ENCODE data around the gene OR52N4. TPM values are rescaled to one million over a fixed set of nuclear protein-coding genes. Genes with fewer than 3 reads are reported as not detected.

Gene OR52N4
- not detected in 2 replicates for polyA plus RNA-seq

DNA sequence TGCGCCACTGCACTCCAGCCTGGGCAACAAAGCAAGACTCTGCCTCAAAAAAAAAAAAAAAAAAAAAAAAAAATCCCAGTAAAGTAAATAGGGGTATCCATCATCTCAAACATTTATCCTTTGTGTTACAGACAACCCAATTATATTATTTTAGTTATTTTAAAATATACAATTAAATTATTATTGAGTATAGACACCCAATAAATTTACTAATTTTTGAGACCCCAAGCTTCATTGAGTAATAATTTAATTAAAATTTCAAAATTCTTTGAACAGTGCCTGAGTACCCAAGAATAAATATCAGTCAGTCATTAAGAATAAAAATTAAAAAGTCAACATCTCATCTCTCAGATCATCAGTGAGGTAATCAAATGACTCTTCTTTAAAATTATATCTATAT, at the start of gene OR52N4:
OR52N4 (plus strand) TSS at position 301 of the 400 bp plus-strand sequence. CDS start 498 bp downstream, outside the sequence.

DNA sequence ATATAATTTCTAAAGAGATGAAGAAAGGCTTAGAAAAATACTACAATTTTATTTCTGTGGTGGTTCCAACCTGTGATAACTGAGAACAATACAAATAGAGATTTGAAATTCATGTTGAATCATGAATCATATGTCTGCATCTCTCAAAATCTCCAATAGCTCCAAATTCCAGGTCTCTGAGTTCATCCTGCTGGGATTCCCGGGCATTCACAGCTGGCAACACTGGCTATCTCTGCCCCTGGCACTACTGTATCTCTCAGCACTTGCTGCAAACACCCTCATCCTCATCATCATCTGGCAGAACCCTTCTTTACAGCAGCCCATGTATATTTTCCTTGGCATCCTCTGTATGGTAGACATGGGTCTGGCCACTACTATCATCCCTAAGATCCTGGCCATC, 17.6 kb upstream of the OR52N4 start, which contains the start of gene OR56B1:
OR56B1 (plus strand) TSS at position 53 of the 400 bp plus-strand sequence; CDS start at position 122, 69 bp downstream.

DNA sequence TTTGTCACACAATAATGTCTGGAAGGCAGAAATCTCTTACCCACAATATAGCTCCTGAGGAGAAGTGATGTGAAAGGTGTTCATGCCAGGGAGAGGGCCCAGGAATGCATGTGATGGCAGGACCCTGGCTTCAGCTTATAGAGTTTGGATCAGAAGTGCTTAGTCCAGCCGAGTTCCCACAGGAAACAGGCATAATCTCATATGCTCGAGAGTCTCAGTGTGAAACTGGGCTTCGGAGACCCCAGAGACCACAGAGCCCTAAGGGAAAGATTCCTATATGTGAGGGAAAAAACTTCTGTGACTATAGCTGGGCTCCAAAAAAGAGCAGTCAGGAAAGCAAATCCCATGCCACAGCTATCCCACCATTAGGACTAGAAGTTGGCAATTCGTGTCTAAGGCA, 29.2 kb downstream of the OR52N4 start, which contains the start of gene OR52N5:
OR52N5 (minus strand) TSS at position 101 of the 400 bp plus-strand sequence. CDS start 4,721 bp downstream, outside the sequence.

DNA sequence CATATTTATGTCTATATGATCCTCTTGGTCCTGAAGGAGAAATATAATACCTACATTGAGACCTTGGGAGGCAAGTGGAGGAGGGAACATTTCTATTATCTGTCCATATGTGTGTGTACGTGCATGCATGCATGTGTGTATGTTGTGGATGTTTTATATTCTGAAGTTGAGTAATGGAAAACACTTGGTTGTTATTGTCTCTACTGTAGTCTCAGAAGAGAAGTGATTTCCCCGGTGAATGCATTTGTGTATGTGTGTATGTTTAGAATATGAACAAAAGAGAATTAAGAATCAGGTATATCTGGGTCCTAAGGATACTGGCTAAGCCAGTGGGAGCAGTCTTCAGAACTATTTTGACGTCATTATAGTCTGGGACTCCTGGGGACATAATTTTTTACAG, 37.1 kb downstream of the OR52N4 start, which contains the start of gene OR52N1:
OR52N1 (minus strand) TSS at position 101 of the 400 bp plus-strand sequence. CDS start 2,449 bp downstream, outside the sequence.

Other genes with a start within 250 kb of the OR52N4 start
- gene UBQLN3, start 244.3 kb upstream of the OR52N4 start, polyA plus RNA-seq: not detected in 2 replicates
- gene UBQLNL, start 237.5 kb upstream of the OR52N4 start, polyA plus RNA-seq: not detected in 2 replicates
- not detected in 2 replicates for gene OR52H1, start 205.7 kb upstream of the OR52N4 start, polyA plus RNA-seq
- gene OR52B6, start 173.4 kb upstream of the OR52N4 start, polyA plus RNA-seq: not detected in 2 replicates
- gene TRIM6, start 157.6 kb upstream of the OR52N4 start, polyA plus RNA-seq: 0.38 TPM in 1 of 2 replicates, not detected in the other
- gene TRIM34, start 129.2 kb upstream of the OR52N4 start, polyA plus RNA-seq: not detected in 2 replicates
- 0.56 and 4.4 TPM in 2 replicates for gene TRIM5, start 69.2 kb upstream of the OR52N4 start, polyA plus RNA-seq
- gene TRIM22, start 64.5 kb upstream of the OR52N4 start, polyA plus RNA-seq: 1.2 TPM in 1 of 2 replicates, not detected in the other
- gene OR56B1, start 17.8 kb upstream of the OR52N4 start, polyA plus RNA-seq: not detected in 2 replicates
- not detected in 2 replicates for gene OR52N5, start 29.1 kb downstream of the OR52N4 start, polyA plus RNA-seq
- gene OR52N1, start 37.0 kb downstream of the OR52N4 start, polyA plus RNA-seq: not detected in 2 replicates
- gene OR52N2, start 54.7 kb downstream of the OR52N4 start, polyA plus RNA-seq: not detected in 2 replicates
- gene OR52E6, start 87.7 kb downstream of the OR52N4 start, polyA plus RNA-seq: not detected in 2 replicates
- gene OR52E8, start 103.4 kb downstream of the OR52N4 start, polyA plus RNA-seq: not detected in 2 replicates
- not detected in 2 replicates for gene OR52E4, start 126.4 kb downstream of the OR52N4 start, polyA plus RNA-seq
- gene OR52E5, start 139.0 kb downstream of the OR52N4 start, polyA plus RNA-seq: not detected in 2 replicates
- gene OR56A3, start 188.0 kb downstream of the OR52N4 start, polyA plus RNA-seq: not detected in 2 replicates
- not detected in 2 replicates for gene OR56A5, start 214.3 kb downstream of the OR52N4 start, polyA plus RNA-seq
- gene OR52L1, start 232.7 kb downstream of the OR52N4 start, polyA plus RNA-seq: not detected in 2 replicates